Measurements from ENCODE around the gene CASS4.

CASS4 gene

DNA sequence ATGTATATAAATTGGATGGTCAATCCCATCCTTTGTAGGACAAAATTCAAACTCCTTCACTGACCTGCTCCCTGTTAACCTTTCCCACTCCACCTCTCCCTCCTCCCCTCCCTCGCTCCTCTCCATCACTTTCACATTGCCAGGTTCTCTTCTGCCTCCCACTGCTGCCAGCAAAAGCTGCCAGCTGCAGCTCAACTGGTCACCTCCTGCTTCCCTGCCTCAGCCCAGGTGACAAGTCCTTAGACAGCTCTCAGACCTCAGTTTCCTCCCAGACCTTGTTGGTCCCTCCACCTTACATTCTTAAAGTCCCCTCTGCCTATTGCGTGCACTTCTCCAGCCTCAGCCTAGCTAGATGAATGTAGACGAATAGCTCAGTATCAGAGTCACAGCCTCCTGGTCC is 33.1 kb downstream of the CASS4 start:
- TF ChIP-seq ZFX (IDR thresholded peaks at IDR 0.05) = no peak
- H3K27ac ChIP-seq = no peak overlapping the region

DNA sequence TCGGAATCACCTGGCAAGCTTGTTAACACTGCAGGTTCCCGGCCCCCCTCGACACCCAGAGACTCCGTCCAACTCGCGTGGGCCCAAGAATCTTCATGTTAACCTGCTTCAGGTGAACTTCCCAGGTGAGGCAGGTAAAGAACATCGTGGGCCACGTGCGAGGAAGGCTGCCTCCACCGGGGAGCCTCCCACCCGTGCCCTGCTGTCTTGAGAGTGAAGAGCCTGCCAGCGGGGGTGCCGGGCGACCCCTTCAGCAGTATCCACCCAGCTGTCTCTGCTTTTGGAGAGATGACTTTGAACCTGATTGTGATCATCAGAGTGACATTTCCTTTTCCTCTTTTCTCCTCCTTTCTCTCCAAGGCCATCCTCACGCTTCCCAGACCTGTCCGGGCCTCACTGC is 33.5 kb downstream of the CASS4 start:
- no peak for TF ChIP-seq ZFX (IDR thresholded peaks at IDR 0.05)
- TF ChIP-seq, protein P1, sequence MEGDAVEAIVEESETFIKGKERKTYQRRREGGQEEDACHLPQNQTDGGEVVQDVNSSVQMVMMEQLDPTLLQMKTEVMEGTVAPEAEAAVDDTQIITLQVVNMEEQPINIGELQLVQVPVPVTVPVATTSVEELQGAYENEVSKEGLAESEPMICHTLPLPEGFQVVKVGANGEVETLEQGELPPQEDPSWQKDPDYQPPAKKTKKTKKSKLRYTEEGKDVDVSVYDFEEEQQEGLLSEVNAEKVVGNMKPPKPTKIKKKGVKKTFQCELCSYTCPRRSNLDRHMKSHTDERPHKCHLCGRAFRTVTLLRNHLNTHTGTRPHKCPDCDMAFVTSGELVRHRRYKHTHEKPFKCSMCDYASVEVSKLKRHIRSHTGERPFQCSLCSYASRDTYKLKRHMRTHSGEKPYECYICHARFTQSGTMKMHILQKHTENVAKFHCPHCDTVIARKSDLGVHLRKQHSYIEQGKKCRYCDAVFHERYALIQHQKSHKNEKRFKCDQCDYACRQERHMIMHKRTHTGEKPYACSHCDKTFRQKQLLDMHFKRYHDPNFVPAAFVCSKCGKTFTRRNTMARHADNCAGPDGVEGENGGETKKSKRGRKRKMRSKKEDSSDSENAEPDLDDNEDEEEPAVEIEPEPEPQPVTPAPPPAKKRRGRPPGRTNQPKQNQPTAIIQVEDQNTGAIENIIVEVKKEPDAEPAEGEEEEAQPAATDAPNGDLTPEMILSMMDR (conservative IDR thresholded peaks at IDR 0.05) = no peak
- no peak overlapping the region for H3K27ac ChIP-seq

DNA sequence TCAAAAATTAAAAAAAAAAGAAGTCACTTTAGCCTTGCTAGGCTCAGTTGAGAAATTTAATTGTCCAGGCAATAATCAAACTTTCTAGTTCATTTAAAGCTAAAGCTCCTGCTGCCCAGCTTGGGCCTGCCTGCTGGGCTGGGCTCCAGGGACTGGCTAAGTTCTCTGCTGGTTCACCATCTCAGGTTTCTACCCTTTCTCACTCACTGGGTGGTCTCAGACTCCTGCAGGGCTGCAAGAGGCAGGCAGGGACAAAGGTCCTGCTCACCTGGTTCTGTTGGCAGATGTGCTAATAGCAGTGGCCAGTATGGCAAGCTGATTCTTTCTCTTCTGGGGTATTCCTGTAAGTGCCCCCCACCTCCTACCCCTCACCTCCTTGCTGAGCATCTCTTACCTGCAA is 35.2 kb downstream of the CASS4 start:
- no peak for TF ChIP-seq ZFX (IDR thresholded peaks at IDR 0.05)
- TF ChIP-seq, protein P1 (conservative IDR thresholded peaks at IDR 0.05) = no peak
- no peak overlapping the region for H3K27ac ChIP-seq

DNA sequence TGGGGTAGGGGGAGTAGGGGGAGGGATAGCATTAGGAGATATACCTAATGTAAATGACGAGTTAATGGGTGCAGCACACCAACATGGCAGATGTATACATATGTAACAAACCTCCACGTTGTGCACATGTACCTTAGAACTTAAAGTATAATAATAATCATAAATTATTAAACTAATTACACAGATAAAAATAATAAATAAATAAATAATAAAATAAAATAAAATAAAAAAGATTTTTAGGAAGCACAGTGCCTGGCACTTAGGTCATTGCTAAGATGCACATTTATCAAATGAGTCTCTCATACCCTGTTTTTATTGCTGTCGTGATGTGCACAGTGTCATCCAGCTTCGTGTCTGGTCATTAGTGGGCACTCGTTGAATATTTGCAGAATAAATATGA is 37.4 kb downstream of the CASS4 start:
- no peak overlapping the region for H3K27ac ChIP-seq
- TF ChIP-seq, protein P1 (conservative IDR thresholded peaks at IDR 0.05) = no peak
- no peak for TF ChIP-seq ZFX (IDR thresholded peaks at IDR 0.05)

DNA sequence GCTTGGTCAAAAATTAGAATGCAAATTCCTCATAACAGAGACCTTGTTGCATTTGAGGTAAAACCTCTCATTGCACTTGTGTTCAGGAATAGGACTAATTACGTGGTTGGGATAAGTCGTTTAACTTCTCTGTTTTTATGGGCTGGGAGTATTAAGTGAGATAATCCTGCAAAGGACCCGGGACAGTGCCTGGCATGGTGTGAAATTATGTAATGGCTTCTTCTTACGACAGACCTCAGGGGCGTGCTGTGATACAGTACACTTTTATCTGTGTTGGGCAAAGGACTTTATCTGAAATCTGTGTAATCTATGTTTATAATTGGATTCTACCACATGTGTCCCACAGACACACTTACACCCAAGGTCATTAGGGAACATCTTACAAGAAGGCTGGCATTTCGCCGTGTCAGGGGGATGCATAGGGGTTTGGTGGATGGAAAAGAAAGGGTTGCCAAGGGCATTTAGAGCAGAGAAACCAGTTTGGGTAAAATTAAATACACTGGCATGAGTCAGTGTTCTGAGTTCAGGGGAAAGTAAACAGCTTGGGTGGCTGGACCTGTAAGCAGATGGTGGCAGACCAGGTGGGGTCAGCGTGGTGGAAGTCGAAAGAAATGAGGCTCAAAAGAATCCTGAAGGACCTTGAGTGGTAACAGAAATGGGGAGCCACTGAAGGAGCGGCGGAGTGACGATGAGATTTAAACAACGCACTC is 39.2 kb downstream of the CASS4 start:
- H3K27ac ChIP-seq = no peak overlapping the region
- TF ChIP-seq ZFX (IDR thresholded peaks at IDR 0.05) = no peak
- TF ChIP-seq, protein P1 (conservative IDR thresholded peaks at IDR 0.05) = no peak

DNA sequence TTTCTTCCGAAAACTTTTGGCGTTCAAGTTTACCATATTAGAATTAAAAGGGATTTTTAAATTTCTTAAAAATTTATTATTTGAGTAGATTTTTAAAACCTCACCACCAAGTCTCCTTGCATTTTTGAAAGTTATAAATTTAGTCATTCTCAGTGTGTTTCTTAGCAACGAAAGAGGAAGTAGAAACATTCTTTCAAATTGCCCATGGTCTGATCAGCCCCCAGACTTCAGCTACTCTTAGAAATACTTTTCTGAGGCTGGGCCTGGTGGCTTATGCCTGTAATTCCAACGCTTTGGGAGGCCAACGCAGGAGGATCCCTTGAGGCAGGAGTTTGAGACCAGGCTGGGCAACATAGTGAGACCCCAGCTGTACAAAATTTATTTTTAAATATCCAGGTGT is 41.3 kb downstream of the CASS4 start:
- TF ChIP-seq ZFX (IDR thresholded peaks at IDR 0.05) = no peak
- TF ChIP-seq, protein P1 (conservative IDR thresholded peaks at IDR 0.05) = no peak
- no peak overlapping the region for H3K27ac ChIP-seq

DNA sequence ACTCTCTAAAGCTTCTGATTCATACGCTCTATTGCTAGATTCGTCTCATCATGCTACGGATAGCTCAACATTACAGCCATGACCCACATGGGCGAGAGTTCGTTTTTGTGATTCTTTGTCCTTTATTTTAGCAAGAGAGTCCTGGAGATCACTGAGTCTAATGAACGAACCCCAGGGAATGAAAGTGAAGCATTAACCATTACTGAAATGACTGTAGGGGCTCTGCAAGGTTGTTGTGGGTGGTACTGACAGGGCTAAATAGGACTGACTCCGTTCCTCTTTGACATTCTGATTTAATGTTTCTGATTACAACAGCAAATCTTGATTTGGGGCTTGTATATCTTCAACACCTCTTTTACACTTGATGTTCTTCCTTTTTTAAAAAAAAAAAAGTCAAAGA is 42.7 kb downstream of the CASS4 start:
- no peak for TF ChIP-seq ZFX (IDR thresholded peaks at IDR 0.05)
- TF ChIP-seq, protein P1 (conservative IDR thresholded peaks at IDR 0.05) = no peak
- no peak overlapping the region for H3K27ac ChIP-seq

DNA sequence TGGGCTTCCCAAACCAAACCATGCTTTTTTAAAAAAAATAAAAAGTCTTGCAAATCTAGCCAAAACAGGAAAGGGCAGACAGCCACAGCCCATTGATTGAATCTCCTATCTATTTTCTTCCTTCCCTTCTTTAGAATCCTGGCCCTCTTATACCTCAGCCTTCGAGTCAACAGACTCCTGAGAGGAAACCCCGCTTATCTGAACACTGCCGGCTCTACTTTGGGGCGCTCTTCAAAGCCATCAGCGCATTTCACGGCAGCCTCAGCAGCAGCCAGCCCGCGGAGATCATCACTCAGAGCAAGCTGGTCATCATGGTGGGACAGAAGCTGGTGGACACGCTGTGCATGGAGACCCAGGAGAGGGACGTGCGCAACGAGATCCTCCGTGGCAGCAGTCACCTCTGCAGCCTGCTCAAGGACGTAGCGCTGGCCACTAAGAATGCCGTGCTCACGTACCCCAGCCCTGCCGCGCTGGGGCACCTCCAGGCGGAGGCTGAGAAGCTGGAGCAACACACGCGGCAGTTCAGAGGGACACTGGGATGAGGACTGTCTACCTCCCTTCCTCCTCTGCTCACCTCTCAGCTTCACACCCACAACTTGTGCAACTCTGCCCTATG is 46.3 kb downstream of the CASS4 start:
- H3K27ac ChIP-seq = no peak overlapping the region
- TF ChIP-seq ZFX (IDR thresholded peaks at IDR 0.05) = no peak
- TF ChIP-seq, protein P1 (conservative IDR thresholded peaks at IDR 0.05) = no peak

Measured in C4-2B (cell line).